RWPE1 (cell line): ENCODE measurements around the gene LRRC4.

Experiments used
- CTCF ChIA-PET: fragments of 350-600 bp; sonication (Branson Sonifier 250); formaldehyde crosslinking; extraction: SDS; loops from one replicate; lab custom pipeline; 2021; lab: Yijun Ruan, JAX
- POLR2A ChIA-PET: fragments of 400-600 bp; formaldehyde crosslinking; extraction: SDS; loops from one replicate; lab custom pipeline; 2020; ENCODE audit warnings: antibody characterized with exemption; ENCODE audit not compliant: low non-redundant PET; lab: Yijun Ruan, JAX
- DNase-seq: peaks from one replicate; pipeline ENCODE4 v3.0.0; 2012; ENCODE audit warnings: low spot score
- H3K27ac ChIP-seq: fragments of 450-650 bp; 2 replicates; pipeline ENCODE4 v1.5.1; 2017
- CTCF ChIP-seq: fragments of 450-650 bp; conservative IDR thresholded peaks from 2 replicates; pipeline ENCODE4 v1.5.1; 2017; ENCODE audit warnings: low read depth, mild to moderate bottlenecking

LRRC4 gene

GRCh38 chr7:128030263-128030653 lies 979 bp downstream of the LRRC4 start:
- CTCF ChIA-PET = interaction anchor here (0.6 kb wide), 1 partner anchor 115 kb away, joined by 4 read pairs; no protein-coding TSS in a partner anchor
- no peak overlapping the region for H3K27ac ChIP-seq
- POLR2A ChIA-PET = no interaction called here
- TF ChIP-seq CTCF = no peak
- no peak for DNase-seq

GRCh38 chr7:128029405-128029995 lies 1.7 kb downstream of the LRRC4 start:
- H3K27ac ChIP-seq = no peak overlapping the region
- ChIA-PET CTCF (interaction anchor here (0.6 kb wide), 1 partner anchor 114 kb away, joined by 4 read pairs; no protein-coding TSS in a partner anchor), POLR2A (no interaction called here)
- no peak for TF ChIP-seq CTCF
- no peak for DNase-seq

GRCh38 chr7:128027485-128027980 lies 3.7 kb downstream of the LRRC4 start:
- ChIA-PET CTCF (no interaction called here), POLR2A (no interaction called here)

GRCh38 chr7:128026551-128026950 lies 4.7 kb downstream of the LRRC4 start:
- no peak for DNase-seq
- TF ChIP-seq CTCF = no peak
- H3K27ac ChIP-seq = no peak overlapping the region
- ChIA-PET CTCF (interaction anchor here (0.8 kb wide), 1 partner anchor 20 kb away, joined by 5 read pairs; no protein-coding TSS in a partner anchor), POLR2A (no interaction called here)

More at GRCh38 chr7:128027485-128027980, 3.7 kb downstream of the LRRC4 start:
- no peak for DNase-seq
- H3K27ac ChIP-seq = no peak overlapping the region
- TF ChIP-seq CTCF = no peak

- no peak for TF ChIP-seq CTCF
- POLR2A ChIA-PET = no interaction called here
- DNase-seq = no peak
- no peak overlapping the region for H3K27ac ChIP-seq
- CTCF ChIA-PET = interaction anchor here (0.8 kb wide), 1 partner anchor 20 kb away, joined by 5 read pairs; no protein-coding TSS in a partner anchor
Measured at GRCh38 chr7:128025819-128026218, 5.4 kb downstream of the LRRC4 start.

- H3K27ac ChIP-seq = no peak overlapping the region
- CTCF ChIA-PET = no interaction called here
- POLR2A ChIA-PET = no interaction called here
- peak; percentile 8 for DNase-seq
- no peak for TF ChIP-seq CTCF
Measured at GRCh38 chr7:128025380-128025779, 5.9 kb downstream of the LRRC4 start.
